GM18526 (cell line): ENCODE measurements around the gene LRP10.
A peak's percentile ranks its signal among the peaks of the same experiment; 100 is the strongest.

Experiments
- POLR2A ChIP-seq: IDR thresholded peaks from 3 replicates; pipeline ENCODE4 v1.6.1; 2011; ENCODE audit not compliant: insufficient read length; ENCODE audit errors: extremely low read depth

Gene LRP10

GRCh38 chr14:22918804-22919600 lies 47.5 kb downstream of the LRP10 start, which contains the start of gene RBM23:
RBM23 (minus strand) TSS chr14:22919149.
- peak; percentile 59 for TF ChIP-seq POLR2A

DNA sequence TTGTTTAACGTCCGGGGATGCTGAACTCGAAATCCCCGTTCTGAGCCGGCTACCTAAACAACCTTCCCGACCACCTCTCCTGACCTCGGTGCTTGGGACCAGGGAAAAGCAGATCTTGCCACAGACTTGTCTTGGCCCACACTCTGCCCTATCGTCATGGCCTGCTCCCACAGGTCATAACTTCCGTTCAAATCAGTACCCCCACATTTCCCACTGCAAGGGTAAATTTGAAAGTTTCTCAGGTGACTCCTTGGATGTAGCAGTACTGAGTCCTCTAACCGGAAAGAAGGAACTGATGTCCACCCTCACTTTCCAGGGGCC lies 48.0 kb downstream of the LRP10 start:
- no peak for TF ChIP-seq POLR2A

DNA sequence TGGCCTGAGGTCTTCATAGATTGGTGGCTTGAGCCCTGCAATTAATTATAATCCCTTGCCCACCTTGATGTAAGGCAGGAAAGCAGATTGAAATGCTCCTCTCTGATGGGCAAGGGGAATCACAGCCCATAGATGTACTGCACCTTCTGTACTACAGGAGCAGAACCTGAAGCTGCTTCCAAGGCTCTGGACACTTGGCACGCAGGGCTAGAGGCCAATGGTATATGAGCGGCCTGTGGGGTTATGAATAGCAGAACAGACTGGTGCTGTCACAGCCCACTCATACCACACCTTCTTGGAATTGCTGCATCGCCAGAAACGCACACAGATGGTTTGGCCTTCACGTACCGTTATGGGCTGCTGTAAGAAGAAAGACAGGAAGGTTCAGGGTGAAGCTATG lies 49.2 kb downstream of the LRP10 start:
- TF ChIP-seq POLR2A: no peak

- TF ChIP-seq POLR2A: no peak
These were observed 50.8 kb downstream of the LRP10 start for GRCh38 chr14:22922294-22922693.

- TF ChIP-seq POLR2A: no peak
These were observed 52.2 kb downstream of the LRP10 start for GRCh38 chr14:22923746-22924145.

DNA sequence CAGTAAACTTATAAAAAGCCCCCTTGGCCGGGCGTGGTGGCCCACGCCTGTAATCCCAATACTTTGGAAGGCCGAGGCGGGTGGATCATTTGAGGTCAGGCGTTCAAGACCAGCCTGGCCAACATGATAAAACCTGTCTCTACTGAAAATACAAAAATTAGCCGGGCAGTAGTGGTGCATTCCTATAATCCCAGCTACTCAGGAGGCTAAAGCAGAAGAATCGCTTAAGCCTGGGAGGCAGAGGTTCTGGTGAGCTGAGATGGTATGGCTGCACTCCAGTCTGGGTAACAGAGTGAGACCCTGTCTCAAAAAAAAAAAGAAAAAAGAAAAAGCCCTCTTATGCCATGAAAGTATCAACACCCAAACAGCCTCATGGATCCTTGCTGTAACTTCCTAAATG lies 54.0 kb downstream of the LRP10 start:
- no peak for TF ChIP-seq POLR2A

GRCh38 chr14:22926316-22926715 lies 54.8 kb downstream of the LRP10 start:
- TF ChIP-seq POLR2A: no peak

DNA sequence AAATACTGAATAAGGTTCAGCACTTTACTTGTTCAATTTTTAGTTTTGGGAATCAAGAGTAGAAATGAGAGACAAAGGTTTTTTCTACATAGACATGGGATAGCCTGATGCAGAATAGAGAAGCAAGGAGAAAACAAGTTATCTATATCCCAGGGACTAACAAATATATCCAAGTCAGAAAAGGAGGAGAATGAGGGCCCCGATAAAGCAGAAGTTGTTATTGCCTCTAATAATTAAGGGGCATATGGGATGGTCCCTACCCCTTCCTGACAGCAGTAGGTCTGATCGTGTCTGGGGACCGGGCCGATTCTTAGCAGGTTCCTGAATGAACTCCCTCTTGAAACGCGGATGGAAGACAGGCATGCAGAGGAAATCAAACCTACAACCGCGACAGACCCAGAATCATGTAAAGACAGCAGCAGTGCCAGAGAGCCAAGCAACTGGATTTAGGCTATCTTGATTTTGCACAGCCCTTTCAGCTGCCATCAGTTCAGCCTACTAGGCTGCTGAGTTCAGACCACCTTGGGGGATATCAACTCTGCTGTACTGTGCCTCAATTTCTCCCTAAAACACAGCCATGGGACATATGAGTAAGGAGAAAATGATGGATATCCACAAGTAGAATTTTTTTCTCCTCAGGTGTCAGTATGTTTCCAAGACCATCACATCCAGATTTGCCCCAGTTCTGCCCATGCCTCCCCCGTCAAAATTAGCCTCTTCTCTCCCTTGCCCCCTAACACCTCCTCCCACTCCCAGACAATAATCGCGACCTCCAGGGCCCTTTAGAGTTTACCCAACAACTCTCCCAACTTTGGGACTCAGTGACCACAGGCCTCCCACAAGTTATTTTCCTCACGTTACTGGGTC lies 56.9 kb downstream of the LRP10 start:
- TF ChIP-seq POLR2A: no peak

- TF ChIP-seq POLR2A: peak; percentile 95
These were observed 57.8 kb downstream of the LRP10 start, which contains the start of gene PRMT5 for GRCh38 chr14:22929104-22929960. PRMT5 (minus strand) TSS chr14:22929376; CDS start chr14:22929361, 15 bp downstream.

DNA sequence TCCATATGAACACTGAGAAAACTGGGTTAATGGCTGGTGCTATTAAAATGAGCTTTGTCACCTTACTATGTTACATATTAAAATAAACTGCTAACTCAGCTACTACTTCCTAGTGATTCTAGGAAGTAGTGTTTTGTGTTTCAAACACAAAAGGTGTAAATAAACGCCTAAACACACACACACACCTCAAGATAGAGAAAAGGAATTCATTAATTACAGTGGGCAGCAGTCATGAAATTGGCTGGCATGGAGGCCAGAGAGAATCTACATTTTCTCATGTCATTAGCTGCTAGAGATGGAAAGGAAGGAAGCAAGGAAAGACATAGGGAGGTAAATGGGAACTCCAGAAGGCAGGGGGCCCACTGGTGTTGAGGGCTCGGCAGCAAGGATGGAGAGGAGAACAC lies 58.4 kb downstream of the LRP10 start:
- TF ChIP-seq POLR2A: no peak
